ENCODE data around the gene BAHCC1. TPM values are rescaled to one million over a fixed set of nuclear protein-coding genes. Genes with fewer than 3 reads are reported as not detected.

Gene BAHCC1
- polyA plus RNA-seq, 12 donors = 7.5 to 23.4 (median 10.8) TPM; not detected in 1

GRCh38 chr17:81513372-81513752, 118.1 kb downstream of the BAHCC1 start:
- DNase-seq = no peak

GRCh38 chr17:81513753-81514488, 118.7 kb downstream of the BAHCC1 start:
- DNase-seq = no peak

GRCh38 chr17:81514489-81514738, 119.2 kb downstream of the BAHCC1 start:
- no peak for DNase-seq

- DNase-seq = peak; percentile 71
These were observed 119.7 kb downstream of the BAHCC1 start for GRCh38 chr17:81514739-81515529.

- no peak for DNase-seq
These were observed 120.3 kb downstream of the BAHCC1 start for GRCh38 chr17:81515530-81516041.

Other genes starting within 250 kb of the BAHCC1 start
- 1 to 10 TPM in 1 of 12 donors, under 1 TPM in 8, not detected in 3; 0.12 to 2.6 (median 0.47) TPM for gene PVALEF, start 229.9 kb upstream of the BAHCC1 start, polyA plus RNA-seq (ENCODE audit: insufficient read length in 12 of 12)
- 10 to 100 TPM in 4 of 12 donors, 1 to 10 TPM in 7, not detected in 1; 4.4 to 12.8 (median 9.4) TPM for gene AATK, start 229.2 kb upstream of the BAHCC1 start, polyA plus RNA-seq (ENCODE audit: insufficient read length in 12 of 12)
- 10 to 100 TPM in 1 of 12 donors, 1 to 10 TPM in 10, not detected in 1; 4.7 to 15.4 (median 8.1) TPM for gene CEP131, start 172.5 kb upstream of the BAHCC1 start, polyA plus RNA-seq (ENCODE audit: insufficient read length in 12 of 12)
- 10 to 100 TPM in 8 of 12 donors, 1 to 10 TPM in 3, not detected in 1; 7.9 to 25.7 (median 11.9) TPM for gene TEPSIN, start 156.4 kb upstream of the BAHCC1 start, polyA plus RNA-seq (ENCODE audit: insufficient read length in 12 of 12)
- 10 to 100 TPM in 11 of 12 donors, not detected in 1; 31.7 to 90.1 (median 39.0) TPM for gene NDUFAF8, start 156.1 kb upstream of the BAHCC1 start, polyA plus RNA-seq (ENCODE audit: insufficient read length in 12 of 12)
- 10 to 100 TPM in 11 of 12 donors, not detected in 1; 32.7 to 57.4 (median 40.4) TPM for gene SLC38A10, start 100.2 kb upstream of the BAHCC1 start, polyA plus RNA-seq (ENCODE audit: insufficient read length in 12 of 12)
- gene ACTG1, start 117.3 kb downstream of the BAHCC1 start, polyA plus RNA-seq (ENCODE audit: insufficient read length in 12 of 12) = 1,000 to 10,000 TPM in 9 of 12 donors, 100 to 1,000 TPM in 3; 527 to 2,520 (median 1,086) TPM
- gene FSCN2, start 132.9 kb downstream of the BAHCC1 start, polyA plus RNA-seq (ENCODE audit: insufficient read length in 12 of 12) = 1 to 10 TPM in 10 of 12 donors, not detected in 2; 1.5 to 3.5 (median 2.4) TPM
- 10 to 100 TPM in 11 of 12 donors, not detected in 1; 14.0 to 54.1 (median 18.0) TPM for gene FAAP100, start 156.9 kb downstream of the BAHCC1 start, polyA plus RNA-seq (ENCODE audit: insufficient read length in 12 of 12)
- gene NPLOC4, start 241.7 kb downstream of the BAHCC1 start, polyA plus RNA-seq (ENCODE audit: insufficient read length in 12 of 12) = 10 to 100 TPM in 11 of 12 donors, not detected in 1; 48.7 to 63.7 (median 58.9) TPM
- 1 to 10 TPM in 6 of 12 donors, under 1 TPM in 4, not detected in 2; 0.63 to 1.5 (median 1.0) TPM for gene TSPAN10, start 241.7 kb downstream of the BAHCC1 start, polyA plus RNA-seq (ENCODE audit: insufficient read length in 12 of 12)